ENCODE results near the gene CAMK2A. TPM values are rescaled to one million over a fixed set of nuclear protein-coding genes. Genes with fewer than 3 reads are reported as not detected.

CAMK2A gene
- total RNA-seq, 2 donors from 2014 or later: 0.50 to 1.0 TPM

DNA sequence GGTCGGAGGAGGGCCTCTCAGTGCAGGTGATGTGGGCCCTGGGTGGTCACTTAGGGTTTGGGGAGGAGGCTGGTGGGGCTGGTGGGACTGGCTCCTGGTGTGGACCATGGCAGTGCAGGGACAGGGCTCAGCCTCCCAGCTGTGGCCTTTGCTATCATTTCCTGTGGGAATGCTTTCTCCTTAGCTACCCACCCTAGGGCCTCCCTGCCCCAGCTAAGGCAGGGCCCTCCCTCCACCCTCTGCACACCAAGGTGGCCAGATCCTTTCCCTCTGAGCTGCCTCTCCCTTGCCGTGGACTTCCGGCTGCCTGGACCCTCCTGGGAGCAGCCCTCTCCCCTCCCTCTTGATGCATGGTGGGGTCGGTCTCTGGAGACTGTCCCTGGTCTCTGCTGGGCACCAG is 35.9 kb upstream of the CAMK2A start:
- intact Hi-C loops (cut with DNase I): no loop called here
- no peak for DNase-seq (ENCODE audit: low spot score)
- Histone ChIP-seq H3K4me3 (no peak overlapping the region), H3K9me3 (no peaks in the 10 kb centered on the region), H3K27ac (no peak overlapping the region), H3K4me1 (replicated peaks) (no peaks in the 10 kb centered on the region), H3K27me3 (replicated peaks; ENCODE audit: insufficient read depth) (no peaks in the 10 kb centered on the region), H3K36me3 (no peaks in the 10 kb centered on the region)
- WGBS: 84% methylated on average over 4 of the region's 4 CpGs
- no peak for TF ChIP-seq POLR2AphosphoS5 (IDR thresholded peaks at IDR 0.05)
- TF ChIP-seq CTCF (IDR thresholded peaks at IDR 0.05): no peak
- TF ChIP-seq POLR2A (IDR thresholded peaks at IDR 0.05): no peak

DNA sequence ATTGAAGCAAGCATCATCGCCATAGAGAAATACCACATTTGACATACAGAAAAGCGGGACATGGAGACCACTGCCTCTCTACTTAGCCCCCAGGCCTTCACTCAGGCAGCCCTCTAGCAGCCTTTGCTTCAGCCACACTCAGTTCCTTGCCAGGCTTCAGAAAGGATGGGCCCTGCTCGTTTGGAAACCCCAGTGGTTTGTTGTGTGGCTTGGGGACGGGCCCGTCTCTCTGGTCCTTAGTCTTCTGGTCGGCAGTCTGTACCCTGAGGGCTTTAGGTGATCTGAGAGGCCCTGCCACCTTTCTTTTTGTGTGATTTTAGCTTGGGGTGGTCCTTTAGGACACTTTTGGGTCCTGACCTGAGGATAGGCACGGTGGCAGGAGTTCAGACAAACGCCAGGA is 34.2 kb upstream of the CAMK2A start:
- H3K4me1 ChIP-seq (replicated peaks): no peaks in the 10 kb centered on the region
- TF ChIP-seq POLR2AphosphoS5 (IDR thresholded peaks at IDR 0.05): no peak
- no peak for TF ChIP-seq POLR2A (IDR thresholded peaks at IDR 0.05)
- TF ChIP-seq CTCF (IDR thresholded peaks at IDR 0.05): no peak
- 72% methylated on average over 8 of the region's 8 CpGs for WGBS
- H3K4me3 ChIP-seq: no peak overlapping the region
- intact Hi-C loops (cut with DNase I): no loop called here
- H3K9me3 ChIP-seq: no peaks in the 10 kb centered on the region
- no peak for DNase-seq (ENCODE audit: low spot score)
- H3K36me3 ChIP-seq: no peaks in the 10 kb centered on the region
- H3K27me3 ChIP-seq (replicated peaks; ENCODE audit: insufficient read depth): no peaks in the 10 kb centered on the region
- H3K27ac ChIP-seq: no peak overlapping the region

- no peak for TF ChIP-seq CTCF (IDR thresholded peaks at IDR 0.05)
- no peak for TF ChIP-seq POLR2A (IDR thresholded peaks at IDR 0.05)
- no peak for TF ChIP-seq POLR2AphosphoS5 (IDR thresholded peaks at IDR 0.05)
- no peaks in the 10 kb centered on the region for H3K36me3 ChIP-seq
- 93% methylated on average over 6 of the region's 6 CpGs for WGBS
- H3K9me3 ChIP-seq: no peaks in the 10 kb centered on the region
- no peak for DNase-seq (ENCODE audit: low spot score)
- no peaks in the 10 kb centered on the region for H3K27me3 ChIP-seq (replicated peaks; ENCODE audit: insufficient read depth)
- no peak overlapping the region for H3K27ac ChIP-seq
- no peak overlapping the region for H3K4me3 ChIP-seq
- intact Hi-C loops (cut with DNase I): no loop called here
- H3K4me1 ChIP-seq (replicated peaks): no peaks in the 10 kb centered on the region
These were observed 33.5 kb upstream of the CAMK2A start for GRCh38 chr5:150323092-150323491.

- H3K27me3 ChIP-seq (replicated peaks; ENCODE audit: insufficient read depth): no peaks in the 10 kb centered on the region
- no peak overlapping the region for H3K27ac ChIP-seq
- intact Hi-C loops (cut with DNase I): no loop called here
- TF ChIP-seq CTCF (IDR thresholded peaks at IDR 0.05) (no peak), POLR2A (IDR thresholded peaks at IDR 0.05) (no peak), POLR2AphosphoS5 (IDR thresholded peaks at IDR 0.05) (no peak)
- H3K4me1 ChIP-seq (replicated peaks): no peaks in the 10 kb centered on the region
- no peak overlapping the region for H3K4me3 ChIP-seq
- DNase-seq (ENCODE audit: low spot score): no peak
- H3K36me3 ChIP-seq: no peaks in the 10 kb centered on the region
- H3K9me3 ChIP-seq: no peaks in the 10 kb centered on the region
These were observed 32.6 kb upstream of the CAMK2A start for GRCh38 chr5:150322202-150322601.

DNA sequence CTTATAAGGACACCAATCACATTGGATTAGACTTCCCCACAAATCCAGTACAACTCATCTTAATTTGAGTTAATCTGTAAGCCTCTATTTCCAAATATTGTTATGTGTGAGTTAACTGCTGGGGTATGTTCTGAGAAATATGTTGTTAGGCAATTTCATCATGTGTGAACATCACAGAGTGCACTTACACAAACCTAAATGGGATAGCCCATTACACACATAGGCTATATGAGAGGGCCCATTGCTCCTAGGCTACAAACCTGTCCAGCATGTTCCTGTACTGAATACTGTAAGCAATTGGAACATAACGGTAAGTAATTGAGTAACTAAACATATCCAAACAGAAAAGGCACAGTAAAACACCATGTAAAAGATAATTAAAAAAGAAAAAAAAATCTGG is 32.2 kb upstream of the CAMK2A start:
- intact Hi-C loops (cut with DNase I): no loop called here
- Histone ChIP-seq H3K27me3 (replicated peaks; ENCODE audit: insufficient read depth) (no peaks in the 10 kb centered on the region), H3K4me3 (no peak overlapping the region), H3K9me3 (no peaks in the 10 kb centered on the region), H3K27ac (no peak overlapping the region), H3K36me3 (no peaks in the 10 kb centered on the region), H3K4me1 (replicated peaks) (no peaks in the 10 kb centered on the region)
- no peak for TF ChIP-seq CTCF (IDR thresholded peaks at IDR 0.05)
- no peak for TF ChIP-seq POLR2A (IDR thresholded peaks at IDR 0.05)
- no peak for TF ChIP-seq POLR2AphosphoS5 (IDR thresholded peaks at IDR 0.05)
- 70% methylated on average over 1 of the region's 1 CpG for WGBS
- no peak for DNase-seq (ENCODE audit: low spot score)
